ENCODE measurements around the gene CNGA1. TPM values are rescaled to one million over a fixed set of nuclear protein-coding genes. Genes with fewer than 3 reads are reported as not detected.

CNGA1 gene
- total and polyA plus RNA-seq, 3 donors from 2014 or later = 0.28 to 1.7 (median 0.47) TPM

GRCh38 chr4:48038666-48039065 is 22.2 kb upstream of the CNGA1 start:
- WGBS, 2 donors = 17 to 24% methylated on average over 2 of the region's 2 CpGs
- intact Hi-C loops (cut with DNase I; ENCODE audit: low total_unique reads) = no loop called here
- TF ChIP-seq POLR2A (IDR thresholded peaks at IDR 0.05) (no peak), CTCF (IDR thresholded peaks at IDR 0.05) (no peak)
- Histone ChIP-seq H3K27ac (no peak overlapping the region), H3K4me1 (no peaks in the 10 kb centered on the region), H3K9me3 (no peaks in the 10 kb centered on the region), H3K36me3 (ENCODE audit: low read depth, missing control alignments) (no peaks in the 10 kb centered on the region), H3K27me3 (no peaks in the 10 kb centered on the region), H3K4me3 (no peak overlapping the region)
- DNase-seq = no peak

- Histone ChIP-seq H3K36me3 (ENCODE audit: low read depth, missing control alignments) (no peaks in the 10 kb centered on the region), H3K27ac (no peak overlapping the region), H3K27me3 (no peaks in the 10 kb centered on the region), H3K4me3 (no peak overlapping the region), H3K4me1 (no peaks in the 10 kb centered on the region), H3K9me3 (no peaks in the 10 kb centered on the region)
- WGBS, 2 donors = 41 to 42% methylated on average over 2 of the region's 2 CpGs
- TF ChIP-seq POLR2A (IDR thresholded peaks at IDR 0.05) = no peak
- no peak for TF ChIP-seq CTCF (IDR thresholded peaks at IDR 0.05)
- no peak for DNase-seq
- intact Hi-C loops (cut with DNase I; ENCODE audit: low total_unique reads) = no loop called here
Measured at GRCh38 chr4:48037117-48037462, 20.6 kb upstream of the CNGA1 start.

- Histone ChIP-seq H3K27me3 (no peaks in the 10 kb centered on the region), H3K27ac (no peak overlapping the region), H3K36me3 (ENCODE audit: low read depth, missing control alignments) (no peaks in the 10 kb centered on the region), H3K9me3 (no peaks in the 10 kb centered on the region), H3K4me1 (no peaks in the 10 kb centered on the region), H3K4me3 (no peak overlapping the region)
- WGBS, 2 donors = 87 to 91% methylated on average over 3 of the region's 3 CpGs
- TF ChIP-seq POLR2A (IDR thresholded peaks at IDR 0.05) (no peak), CTCF (IDR thresholded peaks at IDR 0.05) (no peak)
- DNase-seq = no peak
- intact Hi-C loops (cut with DNase I; ENCODE audit: low total_unique reads) = no loop called here
Measured at GRCh38 chr4:48035952-48036351, 19.5 kb upstream of the CNGA1 start.

- DNase-seq = peak; percentile 30
- Histone ChIP-seq H3K27ac (no peak overlapping the region), H3K4me3 (no peak overlapping the region), H3K4me1 (no peaks in the 10 kb centered on the region), H3K36me3 (ENCODE audit: low read depth, missing control alignments) (no peaks in the 10 kb centered on the region), H3K27me3 (no peaks in the 10 kb centered on the region), H3K9me3 (no peaks in the 10 kb centered on the region)
- TF ChIP-seq CTCF (IDR thresholded peaks at IDR 0.05) (peak in 1 of 3 experiments; percentile 50), POLR2A (IDR thresholded peaks at IDR 0.05) (no peak)
- 77 to 90% methylated on average over 1 of the region's 1 CpG for WGBS, 2 donors
- intact Hi-C loops (cut with DNase I; ENCODE audit: low total_unique reads) = no loop called here
Measured at GRCh38 chr4:48033825-48034413, 17.4 kb upstream of the CNGA1 start.

- intact Hi-C loops (cut with DNase I; ENCODE audit: low total_unique reads) = no loop called here
- H3K4me1 ChIP-seq = no peaks in the 10 kb centered on the region
- TF ChIP-seq POLR2A (IDR thresholded peaks at IDR 0.05) (no peak), CTCF (IDR thresholded peaks at IDR 0.05) (no peak)
- no peak overlapping the region for H3K4me3 ChIP-seq
- H3K36me3 ChIP-seq (ENCODE audit: low read depth, missing control alignments) = no peaks in the 10 kb centered on the region
- no peak overlapping the region for H3K27ac ChIP-seq
- no peaks in the 10 kb centered on the region for H3K9me3 ChIP-seq
- H3K27me3 ChIP-seq = no peaks in the 10 kb centered on the region
- DNase-seq = no peak
Measured at GRCh38 chr4:48033412-48033811, 16.9 kb upstream of the CNGA1 start.

All from testis (tissue), 3 donors.